GM18873 (cell line): ENCODE results near the gene RBL1.
"Not testable (repeated sequence)": the region's sequence is repeated elsewhere in the genome, so short reads cannot be mapped to it uniquely, and the experiment has no call there.

Experiments
- ATAC-seq: cut with Tn5 transposase; IDR thresholded peaks from one replicate; pipeline ENCODE4 v1.9.1; 2021; ENCODE audit warnings: mild to moderate bottlenecking, moderate library complexity, moderate number of reproducible peaks; ENCODE audit not compliant: unreplicated experiment, low FRiP score

RBL1 gene

DNA sequence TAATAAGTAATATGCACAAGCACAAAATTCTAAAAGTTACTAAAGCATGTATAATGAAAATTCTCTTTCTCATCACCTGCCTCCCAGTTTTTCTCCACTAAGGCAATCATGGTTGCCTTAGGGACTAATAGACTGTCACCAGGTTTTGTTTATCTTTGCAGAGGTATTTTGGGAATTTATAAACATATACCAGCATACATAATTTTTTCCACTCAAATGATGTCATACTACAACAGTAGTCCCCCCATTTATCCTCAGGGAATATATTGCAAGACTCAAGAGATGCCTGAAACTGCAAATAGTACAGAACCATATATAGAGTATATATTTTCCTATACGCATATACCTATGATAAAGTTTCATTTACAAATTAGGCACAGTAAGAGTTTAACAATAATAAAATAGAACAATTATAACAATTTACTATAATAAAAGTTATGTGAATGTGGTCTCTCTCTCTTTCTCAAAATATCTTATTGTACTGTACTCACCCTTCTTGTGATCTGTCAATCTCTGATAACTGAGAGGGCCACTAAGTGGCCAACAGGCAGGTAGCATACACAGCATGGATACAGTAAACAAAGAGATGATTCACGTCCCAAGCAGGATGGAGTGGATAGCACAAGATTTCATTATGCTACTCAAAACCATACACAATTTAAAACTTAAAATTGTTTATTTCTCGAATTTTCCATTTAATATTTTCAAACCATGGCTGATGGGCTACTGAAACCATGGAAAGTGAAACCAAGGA, 19.7 kb downstream of the RBL1 start:
- ATAC-seq = no peak

DNA sequence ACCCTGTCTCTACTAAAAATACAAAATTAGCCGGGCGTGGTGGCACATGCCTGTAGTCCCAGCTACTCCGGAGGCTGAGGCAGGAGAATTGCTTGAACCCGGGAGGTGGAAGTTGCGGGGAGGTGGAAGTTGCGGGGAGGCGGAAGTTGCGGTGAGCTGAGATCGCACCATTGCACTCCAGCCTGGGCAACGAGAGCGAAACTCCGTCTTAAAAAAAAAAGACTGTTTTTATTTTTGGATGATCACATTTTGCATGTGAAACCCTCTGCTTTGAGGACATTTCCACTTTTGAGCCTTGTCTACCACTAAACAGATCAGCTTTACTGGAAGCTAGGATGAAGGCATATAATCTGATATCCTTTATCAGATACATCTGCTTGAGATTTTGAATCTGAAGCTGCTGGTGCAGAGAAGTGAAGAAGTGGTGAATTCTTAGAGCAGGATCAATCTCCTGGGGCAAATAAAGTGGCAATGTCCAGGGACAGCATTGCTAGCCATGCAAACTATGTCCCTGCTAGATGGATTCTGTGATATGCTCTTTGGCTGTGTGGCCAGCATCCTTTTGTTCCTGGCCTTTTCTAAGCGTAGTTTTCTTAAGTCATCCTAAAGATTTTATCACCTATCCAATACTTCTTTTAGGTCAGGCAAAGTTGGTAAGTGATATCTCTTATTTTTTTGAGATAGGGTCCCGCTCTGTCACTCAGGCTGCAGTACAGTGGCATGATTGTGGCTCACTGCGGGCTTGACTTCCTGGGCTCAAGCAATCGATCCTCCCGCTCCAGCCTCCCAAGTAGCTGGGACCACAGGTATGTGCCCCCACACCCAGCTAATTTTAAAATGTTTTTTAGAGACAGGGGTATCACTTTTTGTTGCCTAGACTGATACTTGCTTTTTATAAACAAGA, 23.3 kb downstream of the RBL1 start:
- ATAC-seq = no peak

DNA sequence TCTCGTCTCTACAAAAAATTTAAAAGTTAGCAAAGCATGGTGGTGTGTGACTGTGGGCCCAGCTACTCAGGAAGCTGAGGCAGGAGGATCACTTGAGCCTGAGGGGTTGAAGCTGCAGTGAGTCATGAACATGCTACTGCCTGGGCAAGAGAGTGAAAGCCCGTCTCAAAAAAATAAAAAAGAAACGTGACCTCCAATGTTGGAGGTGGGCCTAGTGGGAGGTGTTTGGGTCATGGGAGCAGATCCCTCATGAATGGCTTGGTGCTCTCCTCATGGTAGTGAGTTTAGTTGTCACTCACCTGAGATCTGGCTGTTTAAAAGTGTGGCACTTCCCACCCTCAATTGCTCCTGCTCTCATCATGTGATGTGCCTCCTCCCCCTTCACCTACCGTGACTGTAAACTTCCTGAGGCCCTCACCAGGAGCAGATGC, 24.3 kb downstream of the RBL1 start:
- ATAC-seq = no peak

GRCh38 chr20:37069563-37069962, 26.2 kb downstream of the RBL1 start:
- not testable (repeated sequence) for ATAC-seq

DNA sequence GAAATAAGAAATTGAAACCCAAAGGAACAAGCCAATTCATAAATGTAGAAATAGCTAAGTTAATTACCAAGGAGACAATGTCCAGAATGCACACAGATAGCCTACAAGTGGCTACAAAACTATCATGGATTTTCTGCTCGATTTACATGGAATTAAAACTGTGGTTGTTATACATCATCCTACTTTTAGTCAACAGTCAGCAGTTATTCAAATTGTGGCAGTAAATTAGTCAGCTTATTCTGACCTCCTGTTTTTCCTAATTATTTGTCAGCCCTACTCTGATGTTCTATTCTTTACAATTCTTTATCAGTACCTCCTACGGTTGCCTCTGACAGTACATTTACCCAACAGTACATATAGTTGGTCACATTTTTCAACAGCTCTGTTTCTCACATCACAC, 29.6 kb downstream of the RBL1 start:
- no peak for ATAC-seq

- ATAC-seq = no peak
Observed at GRCh38 chr20:37055276-37055675, 40.5 kb downstream of the RBL1 start.

DNA sequence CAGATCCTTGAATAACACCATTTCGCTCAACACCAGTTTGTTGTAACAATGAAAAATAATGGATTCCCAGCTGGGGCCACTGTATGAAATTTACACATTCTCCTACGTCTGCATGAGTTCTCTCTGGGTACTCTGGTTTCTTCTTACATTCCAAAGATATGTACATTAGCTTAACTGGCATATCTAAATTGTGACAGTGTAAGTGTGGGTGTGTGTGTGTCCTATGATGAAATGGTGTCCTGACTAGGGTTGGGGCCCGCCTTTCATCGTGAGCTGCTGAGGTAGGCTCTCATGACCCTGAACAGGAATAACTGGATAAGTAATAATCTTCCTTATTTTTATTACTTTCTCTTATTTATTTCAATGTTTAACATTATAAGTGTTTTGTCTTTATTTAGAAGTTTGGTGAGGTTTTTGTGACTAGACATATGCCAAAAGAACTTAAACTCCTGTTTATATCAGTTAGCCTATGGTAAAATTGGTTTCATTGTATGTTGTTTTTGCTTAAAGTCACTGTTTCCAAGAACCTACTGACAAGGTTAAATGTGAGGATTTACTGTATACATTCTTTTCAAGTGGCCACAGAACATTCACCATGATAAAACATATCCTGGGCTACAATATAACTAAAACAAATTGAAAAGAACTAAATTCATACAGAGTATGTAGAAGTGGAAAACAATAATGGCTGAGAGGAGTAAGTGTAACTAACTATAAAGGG, 42.4 kb downstream of the RBL1 start:
- no peak for ATAC-seq

DNA sequence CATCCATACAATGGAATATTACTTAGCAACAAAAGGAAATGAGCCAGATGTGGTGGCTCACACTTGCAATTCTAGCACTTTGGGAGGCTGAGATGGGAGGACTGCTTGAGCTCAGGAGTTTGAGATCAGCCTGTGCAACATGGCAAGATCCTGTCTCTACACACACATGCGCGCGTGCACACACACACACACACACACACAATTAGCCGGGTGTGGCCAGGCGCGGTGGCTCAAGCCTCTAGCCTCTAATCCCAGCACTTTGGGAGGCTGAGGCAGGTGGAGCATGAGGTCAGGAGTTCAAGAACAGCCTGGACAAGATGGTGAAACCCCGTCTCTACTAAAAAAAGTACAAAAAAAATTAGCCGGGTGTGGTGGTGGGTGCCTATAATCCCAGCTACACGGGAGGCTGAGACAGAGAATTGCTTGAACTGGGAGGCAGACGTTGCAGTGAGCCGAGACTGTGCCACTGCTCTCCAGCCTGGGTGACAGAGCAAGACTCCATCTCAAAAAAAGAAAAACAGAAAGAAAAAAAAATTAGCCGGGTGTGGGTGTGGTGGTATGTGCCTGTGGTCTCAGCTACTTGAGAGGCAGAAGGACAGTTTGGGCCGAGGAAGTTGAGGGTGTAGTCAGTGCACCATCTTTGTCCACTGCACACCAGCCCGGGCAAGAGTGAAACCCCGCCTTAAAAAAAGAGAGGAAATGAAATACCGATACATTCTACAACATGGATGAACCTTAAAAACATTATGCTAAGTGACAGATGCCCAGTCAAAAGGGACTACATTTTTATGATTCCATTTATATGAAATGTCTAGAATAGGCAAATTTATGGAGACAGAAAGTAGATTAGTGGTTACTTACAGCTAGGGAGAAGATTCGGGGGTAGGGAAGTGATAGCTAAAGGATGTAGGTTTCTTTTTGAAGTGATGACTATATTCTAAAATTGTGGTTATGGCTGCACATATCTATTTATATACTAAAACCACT, 52.5 kb downstream of the RBL1 start:
- peak; percentile 45 for ATAC-seq

DNA sequence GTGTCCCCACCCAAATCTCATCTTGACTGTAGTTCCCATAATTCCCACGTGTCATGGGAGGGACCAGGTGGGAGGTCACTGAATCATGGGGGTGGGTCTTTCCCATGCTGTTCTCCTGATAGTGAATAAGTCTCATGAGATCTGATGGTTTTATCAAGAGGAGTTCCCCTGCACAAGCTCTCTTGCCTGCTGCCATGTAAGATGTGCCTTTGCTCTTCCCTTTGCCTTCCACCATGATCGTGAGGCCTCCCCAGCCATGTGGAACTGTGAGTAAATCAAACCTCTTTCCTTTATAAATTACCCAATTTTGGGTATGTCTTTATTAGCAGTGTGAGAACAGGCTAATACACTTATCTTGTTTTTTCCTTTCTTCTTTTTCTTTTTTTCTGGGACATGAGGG, 56.4 kb downstream of the RBL1 start:
- not testable (repeated sequence) for ATAC-seq

DNA sequence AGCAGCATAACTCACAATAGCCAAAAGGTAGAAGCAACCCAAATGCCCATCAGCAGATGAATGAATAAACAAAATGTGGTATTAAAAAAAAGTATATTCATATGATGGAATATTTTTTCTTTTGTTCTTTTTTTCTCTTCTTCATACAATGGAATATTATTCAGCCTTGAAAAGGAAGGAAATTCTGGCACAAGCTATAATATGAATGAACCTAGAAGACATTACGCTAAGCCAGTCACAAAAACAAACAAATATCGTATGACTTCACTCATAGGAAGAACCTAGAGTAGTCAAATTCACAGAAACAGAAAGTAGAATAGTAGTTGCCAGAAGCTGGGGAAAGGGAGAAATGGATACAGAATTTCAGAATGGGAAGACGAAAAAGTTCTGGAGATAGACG, 63.7 kb downstream of the RBL1 start:
- ATAC-seq = no peak

DNA sequence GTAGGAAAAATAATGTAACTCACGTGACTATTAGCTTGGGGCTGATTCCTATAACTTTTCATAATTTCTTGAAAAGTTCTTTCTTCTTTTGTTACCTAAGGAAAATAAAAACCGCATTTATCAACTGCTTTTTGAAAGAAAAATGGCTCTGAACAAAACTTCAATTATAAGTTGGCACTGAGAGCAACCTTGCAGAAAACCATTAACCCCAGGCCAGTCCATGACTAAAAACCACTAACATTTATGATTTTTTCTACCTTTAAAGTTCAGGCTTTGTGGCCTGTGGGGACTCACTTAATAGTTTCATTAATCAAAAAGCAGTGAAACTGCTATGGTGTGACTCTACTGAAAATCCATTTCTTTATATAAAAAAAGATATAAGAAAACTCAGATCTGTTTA, 75.2 kb downstream of the RBL1 start:
- no peak for ATAC-seq

DNA sequence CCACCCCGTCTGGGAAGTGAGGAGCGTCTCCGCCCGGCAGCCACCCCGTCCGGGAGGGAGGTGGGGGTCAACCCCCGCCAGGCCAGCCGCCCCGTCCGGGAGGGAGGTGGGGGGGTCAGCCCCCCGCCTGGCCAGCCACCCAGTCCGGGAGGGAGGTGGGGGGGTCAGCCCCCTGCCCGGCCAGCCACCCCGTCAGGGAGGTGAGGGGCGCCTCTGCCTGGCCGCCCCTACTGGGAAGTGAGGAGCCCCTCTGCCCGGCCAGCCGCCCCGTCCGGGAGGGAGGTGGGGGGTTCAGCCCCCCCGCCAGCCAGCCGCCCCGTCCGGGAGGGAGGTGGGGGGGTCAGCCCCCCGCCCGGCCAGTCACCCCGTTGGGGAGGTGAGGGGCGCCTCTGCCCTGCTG, 83.2 kb downstream of the RBL1 start:
- ATAC-seq = not testable (repeated sequence)

DNA sequence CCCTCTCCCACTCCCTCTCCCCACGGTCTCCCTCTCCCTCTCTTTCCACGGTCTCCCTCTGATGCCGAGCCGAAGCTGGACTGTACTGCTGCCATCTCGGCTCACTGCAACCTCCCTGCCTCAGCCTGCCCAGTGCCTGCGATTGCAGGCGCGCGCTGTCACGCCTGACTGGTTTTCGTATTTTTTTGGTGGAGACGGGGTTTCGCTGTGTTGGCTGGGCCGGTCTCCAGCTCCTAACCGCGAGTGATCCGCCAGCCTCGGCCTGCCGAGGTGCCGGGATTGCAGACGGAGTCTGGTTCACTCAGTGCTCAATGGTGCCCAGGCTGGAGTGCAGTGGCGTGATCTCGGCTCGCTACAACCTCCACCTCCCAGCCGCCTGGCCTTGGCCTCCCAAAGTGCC, 83.9 kb downstream of the RBL1 start:
- not testable (repeated sequence) for ATAC-seq

DNA sequence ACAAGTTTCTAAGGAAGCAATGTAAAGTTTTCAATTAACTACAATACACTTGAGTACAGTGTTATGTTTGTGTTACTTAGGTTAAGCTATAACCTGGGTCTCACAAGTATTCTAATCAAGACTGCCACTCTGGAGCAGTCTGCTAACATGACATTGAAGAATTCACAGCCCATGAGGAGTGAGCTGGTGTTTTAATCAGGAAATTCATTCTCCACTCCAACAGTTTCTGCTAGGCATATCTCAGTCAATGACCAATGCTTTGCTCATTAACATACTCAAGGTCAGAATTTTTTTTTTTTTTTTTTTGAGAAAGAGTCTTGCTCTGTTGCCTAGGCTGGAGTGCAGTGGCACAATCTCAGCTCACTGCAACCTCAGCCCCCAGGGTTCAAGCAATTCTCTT, 84.7 kb downstream of the RBL1 start:
- ATAC-seq = no peak

DNA sequence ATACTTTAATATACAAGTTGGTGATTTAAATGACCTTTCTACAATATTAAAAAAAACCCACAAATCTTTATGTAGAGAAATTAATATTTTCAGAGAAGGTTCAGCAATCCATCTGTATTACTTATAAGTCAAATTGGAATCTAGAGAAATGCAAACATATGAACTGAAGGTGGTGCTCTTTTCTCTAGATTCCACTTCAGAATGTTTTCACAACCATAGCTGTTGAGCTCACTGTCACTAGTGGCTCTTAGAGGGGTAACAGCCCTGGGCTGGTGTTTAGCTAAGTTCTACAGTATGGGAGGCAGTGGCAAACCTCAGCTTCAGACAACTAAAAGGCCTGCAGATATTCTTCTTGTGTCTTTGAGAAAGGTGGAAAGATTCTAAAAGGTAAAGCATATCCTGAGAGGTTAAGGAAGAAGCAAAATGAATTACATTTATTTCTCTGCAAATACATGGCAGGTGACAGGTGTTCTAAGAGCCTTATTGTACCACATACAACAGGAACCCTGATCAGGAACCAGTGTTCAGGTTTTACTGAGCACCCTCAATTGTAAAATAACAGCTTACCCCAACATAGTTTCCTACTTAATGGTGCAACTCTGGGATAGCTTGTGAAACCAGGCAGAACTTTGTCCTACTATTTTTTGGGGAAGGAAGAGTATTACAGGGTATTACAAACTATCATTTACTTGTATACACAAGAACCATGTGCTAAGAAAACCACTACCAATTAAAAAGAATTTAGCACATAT, 87.7 kb downstream of the RBL1 start:
- ATAC-seq = no peak

GRCh38 chr20:37005062-37005942, 90.5 kb downstream of the RBL1 start:
- ATAC-seq = not testable (repeated sequence)

GRCh38 chr20:37001634-37002033, 94.2 kb downstream of the RBL1 start:
- not testable (repeated sequence) for ATAC-seq

GRCh38 chr20:37000171-37000570, 95.6 kb downstream of the RBL1 start:
- ATAC-seq = not testable (repeated sequence)
